ENCODE data around the gene EPHA1. TPM values are rescaled to one million over a fixed set of nuclear protein-coding genes. Genes with fewer than 3 reads are reported as not detected.

EPHA1 gene
- total and polyA plus RNA-seq, 5 donors: 0.02 to 0.56 (median 0.46) TPM; not detected in 2

DNA sequence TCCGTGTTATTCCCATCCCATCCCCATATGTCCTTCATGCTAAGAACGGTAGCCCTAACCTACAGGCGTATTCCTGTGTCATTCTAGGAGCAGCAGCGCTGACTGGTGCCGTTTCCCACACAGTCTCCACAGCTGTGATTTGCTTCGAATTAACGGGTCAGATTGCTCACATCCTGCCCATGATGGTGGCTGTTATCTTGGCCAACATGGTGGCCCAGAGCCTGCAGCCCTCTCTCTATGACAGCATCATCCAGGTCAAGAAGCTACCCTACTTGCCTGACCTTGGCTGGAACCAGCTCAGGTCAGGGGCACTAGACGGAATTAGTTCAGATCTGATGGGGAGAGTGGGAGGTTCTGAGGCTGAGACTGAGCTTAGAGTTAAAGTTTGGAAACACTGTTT, 66.8 kb downstream of the EPHA1 start:
- no peaks in the 10 kb centered on the region for H3K9me3 ChIP-seq (ENCODE audit: control insufficient read depth, low read length)
- no peaks in the 10 kb centered on the region for H3K27me3 ChIP-seq (ENCODE audit: control insufficient read depth, insufficient read depth)
- ATAC-seq (no peak), DNase-seq (no peak)
- intact Hi-C loops (cut with DNase I): no loop called here
- H3K4me3 ChIP-seq (ENCODE audit: low read length): no peak overlapping the region
- WGBS: 89% methylated on average over 8 of the region's 8 CpGs
- no peaks in the 10 kb centered on the region for H3K4me1 ChIP-seq (ENCODE audit: control insufficient read depth, insufficient read depth, low read length)
- no peak overlapping the region for H3K27ac ChIP-seq (ENCODE audit: low read length)

Small RNA genes lying within 50 kb of the gene (microRNA-seq; reads per million reads assigned to microRNA genes)
- gene MIR6892: 0 reads per million in 2 donors

Other genes with a start within 250 kb of the EPHA1 start
- gene TAS2R39, start 225.4 kb downstream of the EPHA1 start, total RNA-seq: not detected
- gene TAS2R39, start 225.4 kb downstream of the EPHA1 start, polyA plus RNA-seq: not detected
- not detected for gene TAS2R40, start 186.8 kb downstream of the EPHA1 start, total RNA-seq
- gene TAS2R40, start 186.8 kb downstream of the EPHA1 start, polyA plus RNA-seq: not detected
- 100 to 1,000 TPM; 182 to 249 (median 234) TPM for gene GSTK1, start 145.4 kb downstream of the EPHA1 start, total RNA-seq
- 280 TPM for gene GSTK1, start 145.4 kb downstream of the EPHA1 start, polyA plus RNA-seq
- gene TMEM139, start 123.9 kb downstream of the EPHA1 start, total RNA-seq: 1 to 10 TPM; 3.6 to 5.9 (median 4.5) TPM
- 10.9 TPM for gene TMEM139, start 123.9 kb downstream of the EPHA1 start, polyA plus RNA-seq
- 10 to 100 TPM in 3 of 4 donors, 1 to 10 TPM in 1; 9.2 to 10.6 (median 10.2) TPM for gene CASP2, start 120.5 kb downstream of the EPHA1 start, total RNA-seq
- 4.5 TPM for gene CASP2, start 120.5 kb downstream of the EPHA1 start, polyA plus RNA-seq
- gene CLCN1, start 92.7 kb downstream of the EPHA1 start, total RNA-seq: not detected
- gene CLCN1, start 92.7 kb downstream of the EPHA1 start, polyA plus RNA-seq: not detected
- gene FAM131B, start 46.1 kb downstream of the EPHA1 start, total RNA-seq: under 1 TPM; 0.21 to 0.51 (median 0.39) TPM
- gene FAM131B, start 46.1 kb downstream of the EPHA1 start, polyA plus RNA-seq: 0.27 TPM
- 100 to 1,000 TPM in 1 of 4 donors, 10 to 100 TPM in 3; 80.1 to 127 (median 92.6) TPM for gene ZYX, start 27.5 kb downstream of the EPHA1 start, total RNA-seq
- gene ZYX, start 27.5 kb downstream of the EPHA1 start, polyA plus RNA-seq: 74.7 TPM
- not detected for gene TAS2R60, start 34.6 kb upstream of the EPHA1 start, total RNA-seq
- gene TAS2R60, start 34.6 kb upstream of the EPHA1 start, polyA plus RNA-seq: not detected
- gene TAS2R41, start 69.0 kb upstream of the EPHA1 start, total RNA-seq: not detected
- not detected for gene TAS2R41, start 69.0 kb upstream of the EPHA1 start, polyA plus RNA-seq
- under 1 TPM in 1 of 4 donors, not detected in 3; 0.19 TPM for gene CTAGE15, start 162.9 kb upstream of the EPHA1 start, total RNA-seq
- 0.02 TPM for gene CTAGE15, start 162.9 kb upstream of the EPHA1 start, polyA plus RNA-seq
- gene TCAF2, start 212.1 kb upstream of the EPHA1 start, total RNA-seq: under 1 TPM; 0.31 to 0.57 (median 0.43) TPM
- 0.41 TPM for gene TCAF2, start 212.1 kb upstream of the EPHA1 start, polyA plus RNA-seq